Ishikawa (cell line): ENCODE measurements around the gene ACSM5.

Source experiments
- EP300 ChIP-seq: IDR thresholded peaks from 2 replicates; pipeline ENCODE4 v1.6.1; 2012; ENCODE audit warnings: borderline replicate concordance
- MAX ChIP-seq: IDR thresholded peaks from 2 replicates; pipeline ENCODE4 v1.6.1; 2012
- TCF12 ChIP-seq: IDR thresholded peaks from 2 replicates; pipeline ENCODE4 v1.6.1; 2012; ENCODE audit warnings: low read depth
- TEAD4 ChIP-seq: IDR thresholded peaks from 2 replicates; pipeline ENCODE4 v1.6.1; 2012

- no peak for TF ChIP-seq MAX
- TF ChIP-seq EP300, result no peak
- TF ChIP-seq TEAD4, result no peak
- TF ChIP-seq TCF12, result no peak
These were observed 32.2 kb upstream of the ACSM5 start for GRCh38 chr16:20377181-20377580.
